GM12878 (cell line): ENCODE results near the gene AMHR2. TPM values are rescaled to one million over a fixed set of nuclear protein-coding genes. Genes with fewer than 3 reads are reported as not detected.
A peak's percentile ranks its signal among the peaks of the same experiment; 100 is the strongest.

Source experiments
- BCL11A ChIP-seq: IDR thresholded peaks from 2 replicates; pipeline ENCODE4 v1.6.1; 2011; ENCODE audit warnings: low read depth, low read length
- BRCA1 ChIP-seq: IDR thresholded peaks from 2 replicates; pipeline ENCODE4 v1.6.1; 2011; ENCODE audit warnings: low read depth, low read length, improper control_type of control experiment
- CHD2 ChIP-seq: IDR thresholded peaks from 2 replicates; pipeline ENCODE4 v1.6.1; 2011; ENCODE audit warnings: low read depth, low read length, improper control_type of control experiment, borderline replicate concordance
- CHD4 ChIP-seq: fragments of 200-600 bp; sonication (generic); IDR thresholded peaks from 2 replicates; pipeline ENCODE4 v1.6.1; 2016; ENCODE audit warnings: mild to moderate bottlenecking
- EP300 ChIP-seq, 2 experiments: fragments of 150-350 bp in 1 of 2; IDR thresholded peaks; 2 replicates each; pipeline ENCODE4 v1.6.1; 2011 to 2012; ENCODE audit warnings: low read depth in 2 of 2, low read length in 2 of 2, borderline replicate concordance in 1 of 2, improper control_type of control experiment in 1 of 2, inconsistent platforms in 1 of 2; ENCODE audit not compliant: control insufficient read depth in 1 of 2
- NBN ChIP-seq: fragments of 450-650 bp; IDR thresholded peaks from 2 replicates; pipeline ENCODE4 v1.6.1; 2016
- ZNF24 ChIP-seq: fragments of 450-650 bp; IDR thresholded peaks from 2 replicates; pipeline ENCODE4 v1.6.1; 2017; ENCODE audit warnings: antibody characterized with exemption, mild to moderate bottlenecking
- ZNF274 ChIP-seq: IDR thresholded peaks from one replicate; pipeline ENCODE4 v1.8.0; 2011; ENCODE audit not compliant: insufficient read length, insufficient read depth
- polyA plus RNA-seq, 11 experiments: library from polyadenylated mRNA; depleted of rRNA in 4 of 11; unstranded in 6 of 11; stranded (reverse) in 5 of 11; fragments of >200 nt; fragmentation: Nextera tagmentation in 4 of 11; fragmentation: Illumina TruSeq in 1 of 11; extraction: Ambion mirVana in 4 of 11; extraction: Trizol in 1 of 11; gene quantifications; 1 replicate in 1 of 11; 2 replicates in 10 of 11; pipeline versions ENCODE4 v1.2.1 to v1.2.3, GENCODE V29; 2011 to 2016; ENCODE audit warnings: inconsistent platforms in 2 of 11, missing spikeins in 2 of 11, low read depth in 1 of 11
- total RNA-seq, 4 experiments: library from RNA; depleted of rRNA in 3 of 4; stranded (reverse); fragments of >200 nt in 3 of 4; fragmentation: Illumina TruSeq in 1 of 4; extraction: Trizol in 1 of 4; gene quantifications; 2 replicates each; pipeline versions ENCODE4 v1.2.1 to v1.2.3, GENCODE V29; 2013 to 2021
- TF ChIP-seq, protein P1 (sequence below): IDR thresholded peaks from 2 replicates; pipeline ENCODE4 v1.6.1; 2012; ENCODE audit warnings: low read length, inconsistent platforms
- TF ChIP-seq, protein P2 (sequence below): fragments of 450-650 bp; formaldehyde crosslinking; IDR thresholded peaks from 2 replicates; pipeline ENCODE4 v1.4.0; 2022; ENCODE audit warnings: mild to moderate bottlenecking, moderate library complexity
- TF ChIP-seq, protein P3 (sequence below): fragments of 450-650 bp; IDR thresholded peaks from 2 replicates; pipeline ENCODE4 v1.6.1; 2017; ENCODE audit warnings: low read depth, mild to moderate bottlenecking, moderate library complexity
- TF ChIP-seq, protein P4 (sequence below), 3 experiments: IDR thresholded peaks in 2 of 3; conservative IDR thresholded peaks in 1 of 3; 2 replicates each; pipeline ENCODE4 v1.5.1; 2011; ENCODE audit warnings: low read depth in 3 of 3, low read length in 3 of 3, mild to moderate bottlenecking in 3 of 3, control low read depth in 2 of 3, moderate library complexity in 2 of 3, inconsistent platforms in 1 of 3, mixed read lengths in 1 of 3; ENCODE audit not compliant: control insufficient read depth in 2 of 3, insufficient read depth in 1 of 3; ENCODE audit errors: extremely low read depth in 1 of 3
- TF ChIP-seq, protein P5 (sequence below): IDR thresholded peaks from 2 replicates; pipeline ENCODE4 v1.6.1; 2012; ENCODE audit warnings: mild to moderate bottlenecking, low read depth, low read length
- TF ChIP-seq, protein P6 (sequence below): IDR thresholded peaks from 2 replicates; pipeline ENCODE4 v1.6.1; 2012; ENCODE audit warnings: low read depth, low read length, improper control_type of control experiment

AMHR2 gene
- total and polyA plus RNA-seq, 10 of the 15 experiments (the other 5 are each of a cell fraction or from before 2014, with no cell fraction given): 0.06 TPM; not detected in 9

DNA sequence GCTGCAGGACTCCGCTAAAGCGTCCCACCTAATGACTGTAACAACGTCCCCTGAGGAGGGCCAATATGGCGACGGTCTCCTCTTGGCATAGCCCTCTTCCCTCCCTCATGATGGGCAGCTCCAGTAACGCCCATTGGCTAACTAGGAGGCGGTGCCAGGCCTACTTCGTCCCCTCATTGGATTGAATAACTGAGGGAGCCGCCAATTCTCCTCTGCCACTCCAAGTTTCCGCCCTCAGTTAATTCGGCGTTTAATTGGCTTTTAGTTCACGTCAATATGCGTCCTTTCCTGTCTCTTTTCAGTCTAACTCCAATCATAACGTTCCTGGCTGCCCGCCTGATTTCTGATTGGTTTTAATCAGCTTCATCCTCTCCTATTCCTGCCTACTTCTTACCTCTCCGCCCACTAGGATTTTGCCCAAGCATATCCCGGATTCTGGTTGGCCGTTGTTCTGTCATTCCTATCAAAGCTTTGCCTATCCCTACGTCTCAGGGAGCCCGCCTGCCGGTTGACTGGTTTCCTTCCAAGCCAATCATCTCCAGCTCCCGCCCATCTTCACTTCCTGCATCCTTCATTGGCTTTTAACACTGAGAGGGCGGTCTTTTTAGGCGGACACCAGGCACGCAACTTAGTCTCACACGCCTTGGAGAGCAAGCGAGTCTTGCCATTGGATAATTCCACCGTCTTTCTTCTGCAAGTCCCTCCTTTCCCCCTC, 44.1 kb upstream of the AMHR2 start (continued):
- TF ChIP-seq, protein P1, sequence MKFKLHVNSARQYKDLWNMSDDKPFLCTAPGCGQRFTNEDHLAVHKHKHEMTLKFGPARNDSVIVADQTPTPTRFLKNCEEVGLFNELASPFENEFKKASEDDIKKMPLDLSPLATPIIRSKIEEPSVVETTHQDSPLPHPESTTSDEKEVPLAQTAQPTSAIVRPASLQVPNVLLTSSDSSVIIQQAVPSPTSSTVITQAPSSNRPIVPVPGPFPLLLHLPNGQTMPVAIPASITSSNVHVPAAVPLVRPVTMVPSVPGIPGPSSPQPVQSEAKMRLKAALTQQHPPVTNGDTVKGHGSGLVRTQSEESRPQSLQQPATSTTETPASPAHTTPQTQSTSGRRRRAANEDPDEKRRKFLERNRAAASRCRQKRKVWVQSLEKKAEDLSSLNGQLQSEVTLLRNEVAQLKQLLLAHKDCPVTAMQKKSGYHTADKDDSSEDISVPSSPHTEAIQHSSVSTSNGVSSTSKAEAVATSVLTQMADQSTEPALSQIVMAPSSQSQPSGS: no peak
- TF ChIP-seq, protein P2, sequence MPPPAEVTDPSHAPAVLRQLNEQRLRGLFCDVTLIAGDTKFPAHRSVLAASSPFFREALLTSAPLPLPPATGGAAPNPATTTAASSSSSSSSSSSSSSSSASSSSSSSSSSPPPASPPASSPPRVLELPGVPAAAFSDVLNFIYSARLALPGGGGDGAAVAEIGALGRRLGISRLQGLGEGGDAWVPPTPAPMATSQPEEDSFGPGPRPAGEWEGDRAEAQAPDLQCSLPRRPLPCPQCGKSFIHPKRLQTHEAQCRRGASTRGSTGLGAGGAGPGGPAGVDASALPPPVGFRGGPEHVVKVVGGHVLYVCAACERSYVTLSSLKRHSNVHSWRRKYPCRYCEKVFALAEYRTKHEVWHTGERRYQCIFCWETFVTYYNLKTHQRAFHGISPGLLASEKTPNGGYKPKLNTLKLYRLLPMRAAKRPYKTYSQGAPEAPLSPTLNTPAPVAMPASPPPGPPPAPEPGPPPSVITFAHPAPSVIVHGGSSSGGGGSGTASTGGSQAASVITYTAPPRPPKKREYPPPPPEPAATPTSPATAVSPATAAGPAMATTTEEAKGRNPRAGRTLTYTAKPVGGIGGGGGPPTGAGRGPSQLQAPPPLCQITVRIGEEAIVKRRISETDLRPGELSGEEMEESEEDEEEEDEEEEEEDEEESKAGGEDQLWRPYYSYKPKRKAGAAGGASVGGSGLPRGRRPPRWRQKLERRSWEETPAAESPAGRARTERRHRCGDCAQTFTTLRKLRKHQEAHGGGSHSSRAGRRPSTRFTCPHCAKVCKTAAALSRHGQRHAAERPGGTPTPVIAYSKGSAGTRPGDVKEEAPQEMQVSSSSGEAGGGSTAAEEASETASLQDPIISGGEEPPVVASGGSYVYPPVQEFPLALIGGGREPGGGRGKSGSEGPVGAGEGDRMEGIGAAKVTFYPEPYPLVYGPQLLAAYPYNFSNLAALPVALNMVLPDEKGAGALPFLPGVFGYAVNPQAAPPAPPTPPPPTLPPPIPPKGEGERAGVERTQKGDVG (CRISPR knock-in tag): no peak
- TF ChIP-seq CHD4 (no peak), ZNF24 (no peak), BCL11A (no peak), CHD2 (peak; percentile 98), ZNF274 (no peak), NBN (no peak), EP300 (IDR thresholded peaks at IDR 0.05; ENCODE audit: borderline replicate concordance in 1 of 2, control insufficient read depth in 1 of 2, low read depth in 2 of 2, low read length in 2 of 2) (no peak), BRCA1 (peak; percentile 27; the same call in 1 of the 2 replicates)
- TF ChIP-seq, protein P3, sequence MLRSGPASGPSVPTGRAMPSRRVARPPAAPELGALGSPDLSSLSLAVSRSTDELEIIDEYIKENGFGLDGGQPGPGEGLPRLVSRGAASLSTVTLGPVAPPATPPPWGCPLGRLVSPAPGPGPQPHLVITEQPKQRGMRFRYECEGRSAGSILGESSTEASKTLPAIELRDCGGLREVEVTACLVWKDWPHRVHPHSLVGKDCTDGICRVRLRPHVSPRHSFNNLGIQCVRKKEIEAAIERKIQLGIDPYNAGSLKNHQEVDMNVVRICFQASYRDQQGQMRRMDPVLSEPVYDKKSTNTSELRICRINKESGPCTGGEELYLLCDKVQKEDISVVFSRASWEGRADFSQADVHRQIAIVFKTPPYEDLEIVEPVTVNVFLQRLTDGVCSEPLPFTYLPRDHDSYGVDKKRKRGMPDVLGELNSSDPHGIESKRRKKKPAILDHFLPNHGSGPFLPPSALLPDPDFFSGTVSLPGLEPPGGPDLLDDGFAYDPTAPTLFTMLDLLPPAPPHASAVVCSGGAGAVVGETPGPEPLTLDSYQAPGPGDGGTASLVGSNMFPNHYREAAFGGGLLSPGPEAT: peak; percentile 67
- TF ChIP-seq, protein P4, sequence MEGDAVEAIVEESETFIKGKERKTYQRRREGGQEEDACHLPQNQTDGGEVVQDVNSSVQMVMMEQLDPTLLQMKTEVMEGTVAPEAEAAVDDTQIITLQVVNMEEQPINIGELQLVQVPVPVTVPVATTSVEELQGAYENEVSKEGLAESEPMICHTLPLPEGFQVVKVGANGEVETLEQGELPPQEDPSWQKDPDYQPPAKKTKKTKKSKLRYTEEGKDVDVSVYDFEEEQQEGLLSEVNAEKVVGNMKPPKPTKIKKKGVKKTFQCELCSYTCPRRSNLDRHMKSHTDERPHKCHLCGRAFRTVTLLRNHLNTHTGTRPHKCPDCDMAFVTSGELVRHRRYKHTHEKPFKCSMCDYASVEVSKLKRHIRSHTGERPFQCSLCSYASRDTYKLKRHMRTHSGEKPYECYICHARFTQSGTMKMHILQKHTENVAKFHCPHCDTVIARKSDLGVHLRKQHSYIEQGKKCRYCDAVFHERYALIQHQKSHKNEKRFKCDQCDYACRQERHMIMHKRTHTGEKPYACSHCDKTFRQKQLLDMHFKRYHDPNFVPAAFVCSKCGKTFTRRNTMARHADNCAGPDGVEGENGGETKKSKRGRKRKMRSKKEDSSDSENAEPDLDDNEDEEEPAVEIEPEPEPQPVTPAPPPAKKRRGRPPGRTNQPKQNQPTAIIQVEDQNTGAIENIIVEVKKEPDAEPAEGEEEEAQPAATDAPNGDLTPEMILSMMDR (IDR thresholded peaks at IDR 0.05 in 2 of 3, conservative IDR thresholded peaks at IDR 0.05 in 1 of 3; ENCODE audit: control insufficient read depth in 2 of 3, extremely low read depth in 1 of 3, insufficient read depth in 1 of 3, low read depth in 3 of 3, low read length in 3 of 3): no peak
- TF ChIP-seq, protein P5, sequence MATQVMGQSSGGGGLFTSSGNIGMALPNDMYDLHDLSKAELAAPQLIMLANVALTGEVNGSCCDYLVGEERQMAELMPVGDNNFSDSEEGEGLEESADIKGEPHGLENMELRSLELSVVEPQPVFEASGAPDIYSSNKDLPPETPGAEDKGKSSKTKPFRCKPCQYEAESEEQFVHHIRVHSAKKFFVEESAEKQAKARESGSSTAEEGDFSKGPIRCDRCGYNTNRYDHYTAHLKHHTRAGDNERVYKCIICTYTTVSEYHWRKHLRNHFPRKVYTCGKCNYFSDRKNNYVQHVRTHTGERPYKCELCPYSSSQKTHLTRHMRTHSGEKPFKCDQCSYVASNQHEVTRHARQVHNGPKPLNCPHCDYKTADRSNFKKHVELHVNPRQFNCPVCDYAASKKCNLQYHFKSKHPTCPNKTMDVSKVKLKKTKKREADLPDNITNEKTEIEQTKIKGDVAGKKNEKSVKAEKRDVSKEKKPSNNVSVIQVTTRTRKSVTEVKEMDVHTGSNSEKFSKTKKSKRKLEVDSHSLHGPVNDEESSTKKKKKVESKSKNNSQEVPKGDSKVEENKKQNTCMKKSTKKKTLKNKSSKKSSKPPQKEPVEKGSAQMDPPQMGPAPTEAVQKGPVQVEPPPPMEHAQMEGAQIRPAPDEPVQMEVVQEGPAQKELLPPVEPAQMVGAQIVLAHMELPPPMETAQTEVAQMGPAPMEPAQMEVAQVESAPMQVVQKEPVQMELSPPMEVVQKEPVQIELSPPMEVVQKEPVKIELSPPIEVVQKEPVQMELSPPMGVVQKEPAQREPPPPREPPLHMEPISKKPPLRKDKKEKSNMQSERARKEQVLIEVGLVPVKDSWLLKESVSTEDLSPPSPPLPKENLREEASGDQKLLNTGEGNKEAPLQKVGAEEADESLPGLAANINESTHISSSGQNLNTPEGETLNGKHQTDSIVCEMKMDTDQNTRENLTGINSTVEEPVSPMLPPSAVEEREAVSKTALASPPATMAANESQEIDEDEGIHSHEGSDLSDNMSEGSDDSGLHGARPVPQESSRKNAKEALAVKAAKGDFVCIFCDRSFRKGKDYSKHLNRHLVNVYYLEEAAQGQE: no peak
- TF ChIP-seq, protein P6, sequence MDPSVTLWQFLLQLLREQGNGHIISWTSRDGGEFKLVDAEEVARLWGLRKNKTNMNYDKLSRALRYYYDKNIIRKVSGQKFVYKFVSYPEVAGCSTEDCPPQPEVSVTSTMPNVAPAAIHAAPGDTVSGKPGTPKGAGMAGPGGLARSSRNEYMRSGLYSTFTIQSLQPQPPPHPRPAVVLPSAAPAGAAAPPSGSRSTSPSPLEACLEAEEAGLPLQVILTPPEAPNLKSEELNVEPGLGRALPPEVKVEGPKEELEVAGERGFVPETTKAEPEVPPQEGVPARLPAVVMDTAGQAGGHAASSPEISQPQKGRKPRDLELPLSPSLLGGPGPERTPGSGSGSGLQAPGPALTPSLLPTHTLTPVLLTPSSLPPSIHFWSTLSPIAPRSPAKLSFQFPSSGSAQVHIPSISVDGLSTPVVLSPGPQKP: no peak; the same call in 1 of the 2 replicates
